CD4-positive, alpha-beta T cell treated with Interleukin-17A for 1 hour (primary cell): Measurements from ENCODE around the gene DPP4.

Experiments used
- DNase-seq: peaks from one replicate; pipeline ENCODE4 v3.0.0-alpha.2; 2020

The DPP4 gene

DNA sequence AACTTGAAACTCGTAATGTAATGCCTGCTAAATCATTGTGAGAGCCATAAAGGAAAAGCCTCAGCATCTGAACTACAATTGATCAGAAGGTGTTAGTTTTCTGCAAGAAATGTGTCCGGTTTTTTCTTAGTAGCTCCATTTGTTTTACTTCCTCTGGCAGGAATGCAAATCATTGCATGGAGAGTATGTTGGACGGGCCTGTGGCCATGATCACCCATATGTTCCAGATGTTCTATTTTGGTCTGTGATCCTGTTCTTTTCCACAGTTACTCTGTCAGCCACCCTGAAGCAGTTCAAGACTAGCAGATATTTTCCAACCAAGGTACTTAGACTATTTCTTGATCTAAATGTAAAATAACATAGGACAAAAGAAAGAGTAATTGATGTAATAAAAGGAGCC lies 126.6 kb downstream of the DPP4 start:
- DNase-seq, result no peak

DNA sequence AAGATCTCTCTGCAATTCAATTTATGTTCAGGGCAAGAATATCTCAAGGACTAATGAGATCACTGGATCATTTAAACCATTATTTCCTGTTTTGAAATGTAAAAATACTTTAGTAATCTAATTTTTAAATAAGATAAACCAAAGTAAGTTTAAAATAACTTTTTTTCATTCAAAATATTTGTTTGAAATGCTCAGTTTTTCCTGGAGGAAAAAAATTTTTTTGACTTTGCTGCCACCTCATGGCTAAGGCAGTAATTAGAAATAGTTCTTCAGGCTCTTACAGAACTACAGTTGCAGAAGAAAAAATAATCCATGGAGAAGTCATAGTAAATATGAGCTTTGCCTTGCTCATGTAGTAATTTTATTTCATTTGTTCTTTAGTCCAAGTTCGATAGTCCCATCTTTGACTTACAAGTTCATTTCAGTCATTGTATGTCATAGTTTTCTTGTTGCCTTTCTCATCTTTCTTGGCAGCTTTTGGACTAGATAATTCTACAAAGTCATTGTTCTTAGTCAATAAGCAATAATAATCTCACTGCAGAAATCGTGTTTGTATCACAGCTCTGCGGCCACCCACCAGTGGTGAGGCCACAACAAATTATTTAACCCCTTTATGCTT lies 127.4 kb downstream of the DPP4 start:
- peak; percentile 44 for DNase-seq

DNA sequence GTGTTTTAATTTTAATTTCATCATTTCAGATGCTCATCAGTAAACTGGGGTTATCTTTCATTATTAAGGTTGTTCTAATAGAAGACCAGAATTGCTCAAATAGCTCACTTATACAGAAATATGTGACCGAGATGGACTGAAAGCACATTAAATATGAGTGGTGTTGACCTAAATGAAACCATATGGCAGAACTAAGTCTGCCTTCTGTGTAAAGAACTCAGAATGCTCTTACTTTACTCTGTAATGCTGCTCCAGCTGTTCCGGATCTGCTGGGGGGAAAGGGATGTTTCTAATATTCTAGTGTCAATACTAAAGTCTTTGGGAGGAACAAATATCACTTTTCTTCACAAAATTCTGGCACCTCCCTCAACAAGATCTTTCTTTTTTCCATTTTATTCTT lies 131.0 kb downstream of the DPP4 start:
- DNase-seq, result no peak
